ENCODE results near the gene ASPN. TPM values are rescaled to one million over a fixed set of nuclear protein-coding genes. Genes with fewer than 3 reads are reported as not detected.

The ASPN gene
- total RNA-seq, 2 experiments from 2014 or later, result not detected

DNA sequence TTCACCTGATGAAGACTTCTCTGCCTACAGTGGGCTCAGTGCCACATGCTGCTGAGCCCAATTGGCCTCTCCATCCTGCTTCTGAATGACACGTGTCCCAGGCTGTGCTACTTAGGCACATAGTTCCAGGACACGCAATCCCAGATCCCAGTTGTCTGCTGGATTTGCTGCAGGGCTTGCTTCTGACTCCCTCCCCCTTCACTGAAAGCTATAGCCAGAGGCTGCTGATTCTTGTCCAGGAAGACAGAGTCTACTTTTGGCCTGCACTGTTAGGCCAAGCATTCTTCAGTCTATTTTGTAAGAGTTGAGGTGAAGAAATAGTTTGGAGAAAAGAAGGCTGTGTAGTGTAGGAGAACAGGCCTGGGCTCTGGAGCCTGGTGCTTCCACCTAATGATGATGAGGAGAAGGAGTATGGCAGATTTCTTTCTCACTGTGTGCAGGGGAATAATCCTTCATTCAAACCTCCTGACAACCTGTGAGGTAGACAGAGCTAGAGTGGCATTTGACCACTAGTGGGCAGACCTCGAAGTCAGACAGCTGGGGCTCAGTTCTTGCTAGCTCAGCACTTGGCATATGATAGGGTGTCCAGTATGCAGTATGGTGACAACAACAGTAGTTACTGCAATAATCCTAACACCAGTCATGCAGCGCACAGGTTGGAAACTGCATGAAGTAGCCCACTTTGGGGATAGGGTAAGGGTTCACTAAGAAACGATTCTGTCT lies 19.5 kb upstream of the ASPN start:
- DNase-seq, result peak; percentile 11
- CTCF ChIA-PET, result interaction anchor here (0.5 to 0.7 kb wide), 2 partner anchors 24 to 59 kb away, joined by 3 read pairs; no protein-coding TSS in a partner anchor

DNA sequence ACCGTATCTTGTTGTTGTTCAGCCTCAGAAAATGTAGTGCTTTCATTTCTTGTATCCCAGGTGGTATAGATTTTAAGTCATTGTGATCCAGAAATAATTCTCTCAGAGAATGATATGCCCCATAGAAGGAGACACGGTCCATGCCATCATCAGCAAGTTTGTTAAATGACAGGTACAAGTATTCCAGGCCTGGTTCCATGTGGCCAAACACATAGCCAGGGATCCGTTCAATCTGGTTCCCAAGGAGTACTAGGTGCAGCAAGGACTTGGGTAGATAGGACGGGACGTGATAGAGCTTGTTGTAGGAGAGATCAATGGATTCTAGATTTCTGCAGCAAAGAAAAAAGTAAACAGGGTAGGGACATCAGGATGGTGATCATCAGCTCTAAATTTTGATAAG lies 18.4 kb upstream of the ASPN start:
- no peaks in the 10 kb centered on the region for H3K27me3 Mint-ChIP-seq (ENCODE audit: low read depth)
- no peaks in the 10 kb centered on the region for H3K36me3 Mint-ChIP-seq (ENCODE audit: low read depth)
- no peak overlapping the region for H3K27ac Mint-ChIP-seq
- DNase-seq, result no peak
- intact Hi-C loops (cut with micrococcal nuclease), result loop anchor here (5.0 kb wide), 1 partner anchor 132 kb away; no protein-coding TSS in a partner anchor
- no peak overlapping the region for H3K4me3 Mint-ChIP-seq
- H3K4me1 Mint-ChIP-seq (ENCODE audit: low read depth), result no peaks in the 10 kb centered on the region
- CTCF ChIA-PET, result interaction anchor here (0.7 kb wide), 1 partner anchor 17 kb away, joined by 3 read pairs; no protein-coding TSS in a partner anchor
- no peaks in the 10 kb centered on the region for H3K9me3 Mint-ChIP-seq

More for the DNA sequence above, 19.5 kb upstream of the ASPN start:
- Mint-ChIP-seq H3K4me1 (ENCODE audit: low read depth) (peaks cover 3% of the 10 kb centered on the region), H3K4me3 (no peak overlapping the region), H3K36me3 (ENCODE audit: low read depth) (no peaks in the 10 kb centered on the region), H3K27me3 (ENCODE audit: low read depth) (no peaks in the 10 kb centered on the region), H3K27ac (no peak overlapping the region), H3K9me3 (no peaks in the 10 kb centered on the region)
- intact Hi-C loops (cut with micrococcal nuclease), result loop anchor here (5.0 kb wide), 1 partner anchor 130 kb away; no protein-coding TSS in a partner anchor

DNA sequence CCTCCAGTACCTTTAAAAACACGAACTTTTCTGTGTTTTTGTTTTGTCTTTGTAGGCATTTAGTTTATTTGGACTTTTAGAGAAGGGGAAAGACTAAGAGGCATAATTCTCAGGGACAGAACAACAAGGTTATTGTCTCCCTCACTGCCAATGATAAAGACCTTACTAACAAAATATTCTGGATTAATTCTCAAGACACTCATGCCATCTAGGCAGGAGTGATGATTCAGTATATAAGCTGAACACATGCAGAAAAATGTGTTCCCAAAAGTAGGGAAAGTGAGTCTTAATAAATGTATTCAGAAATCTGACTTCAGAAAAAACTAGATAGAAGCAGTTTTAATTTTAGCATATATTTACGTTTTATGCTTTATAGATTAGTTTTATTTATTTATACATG lies 17.4 kb upstream of the ASPN start:
- no peak for DNase-seq
- H3K4me1 Mint-ChIP-seq (ENCODE audit: low read depth), result no peaks in the 10 kb centered on the region
- CTCF ChIA-PET, result no interaction called here
- intact Hi-C loops (cut with micrococcal nuclease), result loop anchor here (5.0 kb wide), 1 partner anchor 133 kb away; no protein-coding TSS in a partner anchor
- no peak overlapping the region for H3K27ac Mint-ChIP-seq
- no peaks in the 10 kb centered on the region for H3K27me3 Mint-ChIP-seq (ENCODE audit: low read depth)
- no peaks in the 10 kb centered on the region for H3K36me3 Mint-ChIP-seq (ENCODE audit: low read depth)
- no peaks in the 10 kb centered on the region for H3K9me3 Mint-ChIP-seq
- H3K4me3 Mint-ChIP-seq, result no peak overlapping the region

DNA sequence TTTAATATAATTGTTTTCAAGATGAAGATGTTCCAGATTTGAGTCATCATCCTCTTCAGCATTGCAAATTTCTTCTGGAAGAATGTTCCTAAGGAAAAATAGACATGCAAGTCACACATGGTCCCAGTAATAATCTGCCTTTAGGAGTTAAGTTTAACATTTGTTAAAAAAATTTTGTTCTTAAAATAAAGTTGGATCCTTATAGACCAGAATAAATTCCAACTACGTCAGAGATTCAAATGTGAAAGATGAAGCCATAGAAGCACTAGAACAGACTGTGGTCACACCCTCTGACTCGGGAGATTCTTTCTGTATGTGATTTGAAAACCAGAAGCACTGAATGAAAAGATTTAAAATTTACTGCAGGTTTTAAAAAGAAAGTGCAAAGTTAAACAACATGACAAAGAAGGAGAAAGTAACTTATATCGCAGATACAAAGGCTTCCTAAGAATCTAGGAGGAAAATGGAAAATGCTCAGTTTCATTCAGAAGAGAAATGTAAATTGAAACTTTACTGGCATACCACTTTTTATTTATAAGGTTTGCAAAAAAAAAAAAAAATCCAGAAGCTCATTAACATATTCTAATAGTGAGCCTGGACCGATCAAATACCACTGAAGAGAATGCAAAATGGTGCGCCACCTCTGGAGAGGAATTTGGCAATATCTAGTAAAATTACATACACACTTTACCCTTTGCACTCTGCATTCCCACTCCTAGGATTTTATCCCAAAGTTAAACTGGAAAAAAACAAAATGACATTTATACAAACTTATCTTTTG lies 14.3 kb upstream of the ASPN start:
- Mint-ChIP-seq H3K9me3 (no peaks in the 10 kb centered on the region), H3K36me3 (ENCODE audit: low read depth) (no peaks in the 10 kb centered on the region), H3K27me3 (ENCODE audit: low read depth) (no peaks in the 10 kb centered on the region), H3K4me3 (no peak overlapping the region), H3K27ac (no peak overlapping the region), H3K4me1 (ENCODE audit: low read depth) (no peaks in the 10 kb centered on the region)
- intact Hi-C loops (cut with micrococcal nuclease), result no loop called here
- DNase-seq, result no peak
- CTCF ChIA-PET, result no interaction called here

DNA sequence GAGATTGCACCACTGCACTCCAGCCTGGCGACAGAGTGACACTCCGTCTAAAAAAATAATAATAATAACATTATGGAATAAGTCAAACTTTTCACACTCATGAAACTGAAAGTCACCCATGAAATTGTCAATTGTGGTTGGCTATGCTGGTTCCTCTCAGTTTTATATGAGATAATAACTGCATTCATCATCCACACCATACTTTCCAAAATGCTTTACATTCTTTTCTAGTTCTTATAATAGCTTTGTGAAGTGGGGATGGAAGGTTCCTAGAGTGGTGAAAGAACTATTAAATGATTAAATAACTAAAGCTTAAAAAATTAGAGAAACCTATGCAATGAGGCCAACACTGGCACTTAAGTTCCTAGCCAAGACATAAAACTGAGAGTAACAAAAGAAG lies 12.6 kb upstream of the ASPN start:
- intact Hi-C loops (cut with micrococcal nuclease), result no loop called here
- H3K27ac Mint-ChIP-seq, result no peak overlapping the region
- no peaks in the 10 kb centered on the region for H3K9me3 Mint-ChIP-seq
- H3K36me3 Mint-ChIP-seq (ENCODE audit: low read depth), result no peaks in the 10 kb centered on the region
- CTCF ChIA-PET, result interaction anchor here (1.3 kb wide), 1 partner anchor 32 kb away, joined by 3 read pairs; no protein-coding TSS in a partner anchor
- no peak overlapping the region for H3K4me3 Mint-ChIP-seq
- no peak for DNase-seq
- H3K4me1 Mint-ChIP-seq (ENCODE audit: low read depth), result no peaks in the 10 kb centered on the region
- H3K27me3 Mint-ChIP-seq (ENCODE audit: low read depth), result no peaks in the 10 kb centered on the region

DNA sequence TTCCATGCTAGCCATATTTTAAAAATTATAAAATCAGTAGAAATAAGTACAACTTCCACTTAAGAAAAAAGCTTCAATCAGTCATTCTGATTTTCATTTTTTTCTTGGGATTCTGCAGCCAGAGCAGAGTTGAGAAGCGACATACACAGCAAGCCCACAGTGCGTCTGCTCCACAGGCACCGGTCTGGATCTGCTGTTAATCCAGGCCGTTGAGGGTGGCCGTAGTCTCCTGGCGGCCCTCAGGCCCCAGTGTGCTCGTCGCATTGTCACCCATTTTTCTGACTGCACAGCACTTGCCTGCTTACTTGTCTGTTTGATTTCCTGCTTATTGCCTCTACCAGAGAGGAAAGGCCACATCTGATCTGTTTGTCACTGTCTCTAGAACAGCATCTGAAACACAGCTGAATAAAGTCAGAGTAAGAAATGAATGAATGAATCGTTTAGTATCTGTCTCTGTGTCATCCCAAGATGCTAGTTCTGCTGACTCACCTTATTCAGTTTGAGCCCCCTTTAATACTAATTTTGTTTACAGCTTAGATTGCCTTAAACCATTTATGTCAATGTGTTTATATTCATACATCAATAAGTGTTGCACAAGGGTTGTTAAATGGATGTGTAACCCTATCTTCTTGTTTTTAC lies 11.6 kb upstream of the ASPN start:
- CTCF ChIA-PET, result interaction anchor here (1.3 kb wide), 1 partner anchor 31 kb away, joined by 3 read pairs; no protein-coding TSS in a partner anchor
- H3K27me3 Mint-ChIP-seq (ENCODE audit: low read depth), result no peaks in the 10 kb centered on the region
- intact Hi-C loops (cut with micrococcal nuclease), result no loop called here
- H3K36me3 Mint-ChIP-seq (ENCODE audit: low read depth), result no peaks in the 10 kb centered on the region
- no peak for DNase-seq
- no peak overlapping the region for H3K4me3 Mint-ChIP-seq
- H3K4me1 Mint-ChIP-seq (ENCODE audit: low read depth), result no peaks in the 10 kb centered on the region
- H3K27ac Mint-ChIP-seq, result no peak overlapping the region
- no peaks in the 10 kb centered on the region for H3K9me3 Mint-ChIP-seq

DNA sequence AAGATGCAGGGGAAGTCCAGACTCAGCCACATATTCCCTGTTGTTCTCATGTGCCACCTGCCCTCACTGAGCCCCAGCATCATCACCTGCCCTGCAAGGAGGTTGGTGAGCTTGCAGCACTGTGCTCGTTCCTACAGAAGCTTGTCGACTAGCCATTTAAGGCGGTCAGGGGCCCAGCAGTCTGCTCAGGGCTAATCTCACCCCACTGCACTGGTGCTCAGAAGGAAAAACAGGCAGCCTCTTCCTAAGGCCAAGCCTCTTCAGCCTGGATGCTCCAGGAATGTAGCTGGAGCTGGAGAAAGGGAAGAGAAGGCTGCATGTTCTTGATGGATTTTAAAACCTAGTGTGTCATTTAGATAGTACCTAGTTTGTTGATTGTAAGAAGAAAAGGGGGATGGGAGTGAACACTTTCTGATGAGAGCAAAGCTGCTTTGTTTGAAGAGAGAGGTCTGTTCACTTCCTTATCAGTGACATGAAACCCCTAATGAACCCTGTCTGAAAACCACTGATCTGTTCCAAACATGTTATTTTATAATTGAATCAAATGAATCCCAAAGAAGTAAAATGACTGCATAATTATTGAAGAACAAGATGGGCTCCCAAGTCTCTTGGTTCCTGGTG lies 10.6 kb upstream of the ASPN start:
- CTCF ChIA-PET, result no interaction called here
- DNase-seq, result no peak
- no peak overlapping the region for H3K4me3 Mint-ChIP-seq
- no peaks in the 10 kb centered on the region for H3K36me3 Mint-ChIP-seq (ENCODE audit: low read depth)
- no peak overlapping the region for H3K27ac Mint-ChIP-seq
- H3K4me1 Mint-ChIP-seq (ENCODE audit: low read depth), result no peaks in the 10 kb centered on the region
- H3K27me3 Mint-ChIP-seq (ENCODE audit: low read depth), result no peaks in the 10 kb centered on the region
- intact Hi-C loops (cut with micrococcal nuclease), result no loop called here
- H3K9me3 Mint-ChIP-seq, result no peaks in the 10 kb centered on the region

DNA sequence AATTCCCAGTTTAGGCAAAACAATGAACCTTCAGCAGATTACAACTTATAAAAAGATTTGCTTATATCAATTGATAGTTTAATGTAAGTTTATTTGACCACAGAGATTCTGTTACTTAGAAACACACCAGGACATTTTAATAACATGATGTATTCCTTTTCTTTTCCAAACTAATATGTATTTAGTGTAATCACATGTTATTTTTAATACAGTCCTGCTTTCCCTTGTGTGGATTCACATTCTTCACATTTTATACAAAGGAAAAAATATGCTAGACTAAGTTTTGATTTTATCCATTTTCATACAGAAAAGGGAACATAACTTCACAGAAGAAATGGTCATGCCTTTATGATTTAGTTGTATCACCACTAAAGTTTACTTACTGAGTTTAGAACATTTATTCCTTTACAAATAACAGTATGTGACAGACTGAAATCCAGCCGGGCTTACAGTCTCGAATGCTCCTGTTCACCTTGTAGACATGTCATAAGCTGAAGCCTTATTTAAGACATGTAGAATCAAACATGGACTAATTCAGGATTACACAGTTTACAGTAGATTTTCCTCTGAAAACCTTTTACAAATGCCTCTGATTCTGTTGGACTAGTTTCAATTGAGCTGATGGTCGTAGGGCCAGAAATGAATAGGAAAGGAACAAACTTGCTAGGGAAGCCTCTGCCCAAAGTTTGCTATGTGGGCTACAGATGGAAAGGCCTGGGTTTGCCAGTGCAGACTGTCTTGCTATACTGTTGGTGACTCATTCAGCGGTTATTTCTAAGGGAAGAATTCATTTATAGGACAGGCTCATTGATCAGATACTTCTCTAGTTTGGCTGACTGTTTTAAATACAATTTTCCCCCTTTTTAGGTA lies 6.6 kb upstream of the ASPN start:
- no peaks in the 10 kb centered on the region for H3K4me1 Mint-ChIP-seq (ENCODE audit: low read depth)
- no peak overlapping the region for H3K4me3 Mint-ChIP-seq
- H3K36me3 Mint-ChIP-seq (ENCODE audit: low read depth), result no peaks in the 10 kb centered on the region
- intact Hi-C loops (cut with micrococcal nuclease), result no loop called here
- H3K9me3 Mint-ChIP-seq, result no peaks in the 10 kb centered on the region
- H3K27me3 Mint-ChIP-seq (ENCODE audit: low read depth), result no peaks in the 10 kb centered on the region
- no peak overlapping the region for H3K27ac Mint-ChIP-seq
- DNase-seq, result no peak
- CTCF ChIA-PET, result no interaction called here

DNA sequence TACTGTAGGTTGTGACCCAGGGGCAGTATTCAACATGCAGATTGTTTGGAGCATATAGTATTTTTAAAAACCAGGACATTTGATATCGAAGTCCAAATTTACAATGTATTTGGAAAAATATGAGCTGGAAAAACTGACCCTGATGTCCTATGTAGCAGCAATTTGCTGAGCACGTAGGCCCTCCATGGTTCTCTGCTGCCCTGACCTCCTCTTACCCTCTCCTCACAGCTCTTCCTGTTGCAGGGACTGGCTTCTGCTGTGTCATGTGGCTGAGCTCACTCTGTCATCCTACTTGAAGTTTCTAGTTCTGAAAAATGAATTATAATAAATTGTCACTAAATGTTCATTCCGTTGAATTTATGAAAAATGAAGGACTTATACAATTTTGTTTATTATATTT lies 4.1 kb upstream of the ASPN start:
- no peak for DNase-seq
- CTCF ChIA-PET, result interaction anchor here (0.6 kb wide), 1 partner anchor 128 kb away, joined by 3 read pairs; no protein-coding TSS in a partner anchor
- H3K9me3 Mint-ChIP-seq, result no peaks in the 10 kb centered on the region
- no peak overlapping the region for H3K27ac Mint-ChIP-seq
- H3K4me3 Mint-ChIP-seq, result no peak overlapping the region
- no peaks in the 10 kb centered on the region for H3K4me1 Mint-ChIP-seq (ENCODE audit: low read depth)
- intact Hi-C loops (cut with micrococcal nuclease), result no loop called here
- no peaks in the 10 kb centered on the region for H3K36me3 Mint-ChIP-seq (ENCODE audit: low read depth)
- no peaks in the 10 kb centered on the region for H3K27me3 Mint-ChIP-seq (ENCODE audit: low read depth)

DNA sequence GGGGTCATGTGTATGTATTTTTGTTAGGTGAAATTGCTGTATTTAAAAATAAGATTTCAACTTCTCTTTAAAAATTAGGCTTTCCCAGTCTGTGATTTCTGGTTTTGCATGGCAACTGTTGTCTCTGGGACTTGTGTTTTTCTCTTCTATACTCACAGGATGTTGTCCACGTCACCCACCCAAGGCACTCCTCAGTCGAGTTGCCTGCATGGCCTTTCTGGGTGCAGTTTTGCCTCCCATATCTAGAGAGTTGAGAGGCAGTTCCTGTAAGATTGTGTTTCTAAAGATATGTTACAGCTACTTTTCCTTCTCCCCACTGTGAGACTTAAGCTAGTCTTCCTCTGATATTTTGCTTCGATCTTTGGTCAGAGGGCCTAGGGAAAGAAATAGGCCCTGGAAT lies 2.3 kb upstream of the ASPN start:
- Mint-ChIP-seq H3K9me3 (no peaks in the 10 kb centered on the region), H3K36me3 (ENCODE audit: low read depth) (no peaks in the 10 kb centered on the region), H3K4me3 (no peak overlapping the region), H3K27ac (no peak overlapping the region), H3K4me1 (ENCODE audit: low read depth) (peaks cover 5% of the 10 kb centered on the region), H3K27me3 (ENCODE audit: low read depth) (no peaks in the 10 kb centered on the region)
- CTCF ChIA-PET, result no interaction called here
- DNase-seq, result no peak
- intact Hi-C loops (cut with micrococcal nuclease), result no loop called here

DNA sequence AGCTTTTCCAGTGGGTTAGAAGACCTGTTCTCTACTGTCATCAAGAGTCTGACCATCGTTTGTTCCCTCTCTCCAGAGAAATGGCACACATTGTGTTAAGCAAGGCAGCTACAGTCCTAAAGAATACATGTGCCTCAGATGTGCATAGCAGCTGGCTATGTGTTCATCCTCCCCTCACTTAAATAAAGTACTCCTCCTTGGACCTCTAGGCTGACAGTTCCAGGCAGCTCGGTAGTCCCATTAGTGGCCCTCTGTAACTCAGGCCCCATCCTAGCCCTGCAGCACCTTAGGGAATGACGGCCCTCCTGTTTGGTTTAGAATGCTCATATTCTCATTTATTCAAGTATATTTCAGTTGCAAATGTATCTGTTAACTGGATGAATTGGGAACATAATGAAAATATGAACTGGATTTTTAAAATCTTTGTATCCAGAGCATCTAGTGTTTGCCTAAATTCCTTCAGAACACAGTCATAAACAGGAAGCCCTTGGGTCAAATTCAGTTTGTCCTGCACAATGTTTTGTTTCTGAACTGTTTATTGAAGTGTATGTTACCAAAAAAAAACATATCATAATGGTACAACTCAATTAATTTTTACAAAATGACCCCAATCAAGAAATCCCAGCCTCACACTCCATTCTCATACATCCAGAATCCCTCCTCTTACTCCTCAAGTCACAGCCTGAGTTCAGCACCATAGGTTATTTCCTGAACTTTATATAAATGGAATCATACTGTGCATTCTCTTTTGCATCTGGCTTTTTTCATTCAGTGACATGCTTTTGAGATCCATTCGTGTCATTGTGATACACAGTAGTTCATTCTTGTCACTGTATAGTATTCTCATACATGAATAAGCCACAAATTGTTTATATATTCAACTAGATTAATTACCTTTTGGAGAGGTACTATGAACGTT lies 1.6 kb upstream of the ASPN start:
- H3K36me3 Mint-ChIP-seq (ENCODE audit: low read depth), result no peaks in the 10 kb centered on the region

More for the DNA sequence above, 1.6 kb upstream of the ASPN start:
- no peaks in the 10 kb centered on the region for H3K27me3 Mint-ChIP-seq (ENCODE audit: low read depth)
- no peak for DNase-seq
- no peaks in the 10 kb centered on the region for H3K9me3 Mint-ChIP-seq
- no peak overlapping the region for H3K4me3 Mint-ChIP-seq
- CTCF ChIA-PET, result no interaction called here
- peaks cover 5% of the 10 kb centered on the region for H3K4me1 Mint-ChIP-seq (ENCODE audit: low read depth)
- no peak overlapping the region for H3K27ac Mint-ChIP-seq
- intact Hi-C loops (cut with micrococcal nuclease), result no loop called here
